Liver (tissue), 3 donors: Measurements from ENCODE around the gene CUBN.

Experiments
- EGR1 ChIP-seq, 2 donors: IDR thresholded peaks; 2 replicates each; pipeline ENCODE4 v1.6.1; 2016 to 2018; ENCODE audit warnings: antibody characterized with exemption in 2 of 2, low read depth in 2 of 2
- GABPA ChIP-seq, 2 donors: IDR thresholded peaks in 1 of 2; conservative IDR thresholded peaks in 1 of 2; 2 replicates each; pipeline ENCODE4 v1.6.1; 2016; ENCODE audit warnings: antibody characterized with exemption in 2 of 2, mild to moderate bottlenecking in 1 of 2, moderate library complexity in 1 of 2
- JUND ChIP-seq, 2 donors: IDR thresholded peaks; 2 replicates each; pipeline ENCODE4 v1.6.1; 2016; ENCODE audit warnings: antibody characterized with exemption in 2 of 2
- NR2F2 ChIP-seq: IDR thresholded peaks from 2 replicates; pipeline ENCODE4 v1.6.1; 2016; ENCODE audit warnings: antibody characterized with exemption
- RAD21 ChIP-seq, 2 donors: IDR thresholded peaks; 2 replicates each; pipeline ENCODE4 v1.6.1; 2016; ENCODE audit warnings: antibody characterized with exemption in 2 of 2, mild to moderate bottlenecking in 2 of 2
- RXRA ChIP-seq, 2 donors: IDR thresholded peaks; 2 replicates each; pipeline ENCODE4 v1.6.1; 2017 to 2018; ENCODE audit warnings: antibody characterized with exemption in 2 of 2, mild to moderate bottlenecking in 1 of 2
- TAF1 ChIP-seq: conservative IDR thresholded peaks from 2 replicates; pipeline ENCODE4 v1.6.1; 2016; ENCODE audit warnings: antibody characterized with exemption, mild to moderate bottlenecking
- TF ChIP-seq, protein P1 (sequence below): fragments of 150-350 bp; IDR thresholded peaks from 2 replicates; pipeline ENCODE4 v1.5.1; 2017; ENCODE audit warnings: improper control_type of control experiment, low read depth, low read length; ENCODE audit not compliant: missing input control
- TF ChIP-seq, protein P2 (sequence below): IDR thresholded peaks from 2 replicates; pipeline ENCODE4 v1.6.1; 2016; ENCODE audit warnings: antibody characterized with exemption, mild to moderate bottlenecking
- TF ChIP-seq, protein P3 (sequence below): IDR thresholded peaks from 2 replicates; pipeline ENCODE4 v1.6.1; 2016; ENCODE audit warnings: antibody characterized with exemption
- donor health status: healthy.
- donor health status: healthy.

DNA sequence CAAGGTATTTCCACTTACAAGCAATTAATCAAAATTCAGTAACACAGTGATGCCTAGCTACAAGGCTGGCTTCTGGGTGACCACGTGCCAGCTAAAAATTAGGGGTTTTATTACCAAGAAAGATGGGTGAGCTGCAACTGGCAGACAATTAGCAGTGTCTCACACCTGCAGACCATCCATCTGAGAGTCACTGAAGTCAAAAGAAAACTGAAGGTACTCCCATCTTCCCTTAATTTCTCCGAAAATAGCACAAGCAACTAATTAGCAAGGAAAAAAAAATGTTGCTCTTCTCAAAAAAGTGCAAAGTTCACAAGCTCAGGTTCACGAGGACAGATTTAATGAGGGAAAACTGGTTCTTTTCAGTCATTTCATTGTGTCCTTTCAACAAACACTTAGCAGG, 340.8 kb downstream of the CUBN start:
- TF ChIP-seq, protein P1, sequence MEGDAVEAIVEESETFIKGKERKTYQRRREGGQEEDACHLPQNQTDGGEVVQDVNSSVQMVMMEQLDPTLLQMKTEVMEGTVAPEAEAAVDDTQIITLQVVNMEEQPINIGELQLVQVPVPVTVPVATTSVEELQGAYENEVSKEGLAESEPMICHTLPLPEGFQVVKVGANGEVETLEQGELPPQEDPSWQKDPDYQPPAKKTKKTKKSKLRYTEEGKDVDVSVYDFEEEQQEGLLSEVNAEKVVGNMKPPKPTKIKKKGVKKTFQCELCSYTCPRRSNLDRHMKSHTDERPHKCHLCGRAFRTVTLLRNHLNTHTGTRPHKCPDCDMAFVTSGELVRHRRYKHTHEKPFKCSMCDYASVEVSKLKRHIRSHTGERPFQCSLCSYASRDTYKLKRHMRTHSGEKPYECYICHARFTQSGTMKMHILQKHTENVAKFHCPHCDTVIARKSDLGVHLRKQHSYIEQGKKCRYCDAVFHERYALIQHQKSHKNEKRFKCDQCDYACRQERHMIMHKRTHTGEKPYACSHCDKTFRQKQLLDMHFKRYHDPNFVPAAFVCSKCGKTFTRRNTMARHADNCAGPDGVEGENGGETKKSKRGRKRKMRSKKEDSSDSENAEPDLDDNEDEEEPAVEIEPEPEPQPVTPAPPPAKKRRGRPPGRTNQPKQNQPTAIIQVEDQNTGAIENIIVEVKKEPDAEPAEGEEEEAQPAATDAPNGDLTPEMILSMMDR = no peak
- TF ChIP-seq EGR1 (IDR thresholded peaks at IDR 0.05; ENCODE audit: low read depth in 2 of 2) (no peak), GABPA (IDR thresholded peaks at IDR 0.05 in 1 of 2, conservative IDR thresholded peaks at IDR 0.05 in 1 of 2) (no peak), RAD21 (IDR thresholded peaks at IDR 0.05) (no peak), JUND (IDR thresholded peaks at IDR 0.05) (no peak), RXRA (IDR thresholded peaks at IDR 0.05) (no peak), NR2F2 (no peak), TAF1 (no peak)
- TF ChIP-seq, protein P2, sequence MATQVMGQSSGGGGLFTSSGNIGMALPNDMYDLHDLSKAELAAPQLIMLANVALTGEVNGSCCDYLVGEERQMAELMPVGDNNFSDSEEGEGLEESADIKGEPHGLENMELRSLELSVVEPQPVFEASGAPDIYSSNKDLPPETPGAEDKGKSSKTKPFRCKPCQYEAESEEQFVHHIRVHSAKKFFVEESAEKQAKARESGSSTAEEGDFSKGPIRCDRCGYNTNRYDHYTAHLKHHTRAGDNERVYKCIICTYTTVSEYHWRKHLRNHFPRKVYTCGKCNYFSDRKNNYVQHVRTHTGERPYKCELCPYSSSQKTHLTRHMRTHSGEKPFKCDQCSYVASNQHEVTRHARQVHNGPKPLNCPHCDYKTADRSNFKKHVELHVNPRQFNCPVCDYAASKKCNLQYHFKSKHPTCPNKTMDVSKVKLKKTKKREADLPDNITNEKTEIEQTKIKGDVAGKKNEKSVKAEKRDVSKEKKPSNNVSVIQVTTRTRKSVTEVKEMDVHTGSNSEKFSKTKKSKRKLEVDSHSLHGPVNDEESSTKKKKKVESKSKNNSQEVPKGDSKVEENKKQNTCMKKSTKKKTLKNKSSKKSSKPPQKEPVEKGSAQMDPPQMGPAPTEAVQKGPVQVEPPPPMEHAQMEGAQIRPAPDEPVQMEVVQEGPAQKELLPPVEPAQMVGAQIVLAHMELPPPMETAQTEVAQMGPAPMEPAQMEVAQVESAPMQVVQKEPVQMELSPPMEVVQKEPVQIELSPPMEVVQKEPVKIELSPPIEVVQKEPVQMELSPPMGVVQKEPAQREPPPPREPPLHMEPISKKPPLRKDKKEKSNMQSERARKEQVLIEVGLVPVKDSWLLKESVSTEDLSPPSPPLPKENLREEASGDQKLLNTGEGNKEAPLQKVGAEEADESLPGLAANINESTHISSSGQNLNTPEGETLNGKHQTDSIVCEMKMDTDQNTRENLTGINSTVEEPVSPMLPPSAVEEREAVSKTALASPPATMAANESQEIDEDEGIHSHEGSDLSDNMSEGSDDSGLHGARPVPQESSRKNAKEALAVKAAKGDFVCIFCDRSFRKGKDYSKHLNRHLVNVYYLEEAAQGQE = no peak
- TF ChIP-seq, protein P3, sequence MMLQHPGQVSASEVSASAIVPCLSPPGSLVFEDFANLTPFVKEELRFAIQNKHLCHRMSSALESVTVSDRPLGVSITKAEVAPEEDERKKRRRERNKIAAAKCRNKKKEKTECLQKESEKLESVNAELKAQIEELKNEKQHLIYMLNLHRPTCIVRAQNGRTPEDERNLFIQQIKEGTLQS = no peak
